Globus pallidus (tissue), 1 donor: ENCODE measurements around the gene VIPR2.
"Not testable (repeated sequence)": the region's sequence is repeated elsewhere in the genome, so short reads cannot be mapped to it uniquely, and the experiment has no call there.

Experiments
- DNase-seq: peaks from one replicate; pipeline ENCODE4 v3.0.0-alpha.2; 2015; ENCODE audit warnings: low spot score

The VIPR2 gene

DNA sequence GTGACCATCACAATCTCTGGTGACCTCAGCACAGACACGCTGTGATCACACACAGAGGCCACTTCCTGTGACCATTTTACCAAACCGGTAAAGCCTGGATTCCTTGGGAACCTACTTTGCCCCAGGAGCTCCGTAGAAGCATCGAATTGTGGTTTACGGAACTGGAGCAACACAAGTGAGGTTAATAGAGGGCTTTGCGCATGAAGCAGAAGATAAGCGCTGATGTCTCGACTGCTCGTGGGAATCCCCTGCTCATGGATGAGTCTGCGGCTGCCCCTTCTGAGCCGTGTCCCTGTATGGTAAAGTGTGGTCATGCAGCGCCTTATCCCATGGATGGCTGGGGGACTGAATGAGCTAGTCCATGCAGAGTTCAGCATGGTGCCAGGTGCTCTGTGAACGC, 53.6 kb downstream of the VIPR2 start:
- no peak for DNase-seq

DNA sequence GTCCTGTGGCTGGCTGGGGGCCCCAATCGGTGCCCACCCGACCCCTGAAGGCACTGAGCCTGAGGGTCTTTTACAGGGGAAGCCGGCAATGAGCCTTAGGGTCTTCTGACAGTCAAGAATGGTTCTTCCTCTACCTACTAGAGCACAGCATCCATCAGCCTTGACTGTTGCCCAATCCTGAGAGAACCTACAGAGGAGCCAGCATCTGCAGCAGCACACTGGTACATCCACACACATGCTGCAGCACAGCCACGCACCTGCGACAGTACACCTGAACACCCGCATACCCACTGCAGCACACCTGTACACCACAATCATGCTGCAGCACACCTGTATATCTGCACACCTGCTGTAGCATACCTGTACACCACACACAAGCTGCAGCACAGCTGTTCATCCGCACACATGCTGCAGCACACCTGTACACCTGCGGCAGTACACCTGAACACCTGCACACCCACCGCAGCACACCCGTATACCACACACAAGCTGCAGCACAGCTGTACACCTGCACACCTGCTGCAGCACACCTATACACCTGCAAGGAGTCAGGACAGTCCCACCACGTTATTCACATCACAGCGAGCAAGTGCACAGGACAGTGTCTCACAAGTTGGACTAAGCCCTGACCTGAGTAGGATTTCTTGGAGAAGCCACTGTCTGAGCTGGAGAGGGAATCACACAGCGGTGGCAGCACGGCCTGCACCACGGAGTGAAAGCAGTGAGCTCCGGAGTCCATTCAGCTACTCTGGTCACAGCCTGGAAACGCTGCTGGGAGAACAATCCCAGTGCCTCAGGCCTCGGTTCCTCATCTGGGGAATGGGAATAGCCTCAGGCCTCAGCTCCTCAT, 56.4 kb downstream of the VIPR2 start:
- DNase-seq, result no peak

DNA sequence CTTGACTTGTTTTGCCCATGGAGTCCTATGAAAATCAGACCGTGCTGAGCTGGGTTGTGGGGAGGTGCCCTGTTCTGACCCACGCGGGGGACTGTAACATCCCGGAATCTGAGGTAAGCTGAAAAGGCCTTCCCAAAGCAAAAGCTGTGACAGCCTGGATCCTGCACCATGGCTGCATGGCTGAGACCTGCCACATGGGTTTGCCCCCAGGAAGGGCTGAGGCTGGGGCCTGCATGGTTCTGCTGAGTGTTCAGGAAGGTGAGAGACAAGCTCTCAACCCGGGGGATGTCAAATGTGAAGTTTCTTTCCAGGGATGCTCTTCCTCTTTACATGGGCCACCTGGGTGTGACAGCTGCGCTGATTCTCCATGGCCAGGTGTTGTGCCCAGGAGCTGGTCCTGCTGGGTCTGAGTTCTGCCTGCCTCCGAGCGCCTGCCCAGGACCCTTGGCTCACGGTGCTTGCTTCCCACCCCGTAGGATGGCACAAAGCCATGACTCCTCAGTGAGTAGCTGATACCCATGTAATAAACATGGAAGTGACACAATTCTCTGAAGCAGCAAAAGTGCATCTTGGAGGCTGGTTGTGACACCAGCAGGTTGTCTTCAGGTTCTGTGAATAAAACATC, 58.3 kb downstream of the VIPR2 start:
- DNase-seq, result no peak

DNA sequence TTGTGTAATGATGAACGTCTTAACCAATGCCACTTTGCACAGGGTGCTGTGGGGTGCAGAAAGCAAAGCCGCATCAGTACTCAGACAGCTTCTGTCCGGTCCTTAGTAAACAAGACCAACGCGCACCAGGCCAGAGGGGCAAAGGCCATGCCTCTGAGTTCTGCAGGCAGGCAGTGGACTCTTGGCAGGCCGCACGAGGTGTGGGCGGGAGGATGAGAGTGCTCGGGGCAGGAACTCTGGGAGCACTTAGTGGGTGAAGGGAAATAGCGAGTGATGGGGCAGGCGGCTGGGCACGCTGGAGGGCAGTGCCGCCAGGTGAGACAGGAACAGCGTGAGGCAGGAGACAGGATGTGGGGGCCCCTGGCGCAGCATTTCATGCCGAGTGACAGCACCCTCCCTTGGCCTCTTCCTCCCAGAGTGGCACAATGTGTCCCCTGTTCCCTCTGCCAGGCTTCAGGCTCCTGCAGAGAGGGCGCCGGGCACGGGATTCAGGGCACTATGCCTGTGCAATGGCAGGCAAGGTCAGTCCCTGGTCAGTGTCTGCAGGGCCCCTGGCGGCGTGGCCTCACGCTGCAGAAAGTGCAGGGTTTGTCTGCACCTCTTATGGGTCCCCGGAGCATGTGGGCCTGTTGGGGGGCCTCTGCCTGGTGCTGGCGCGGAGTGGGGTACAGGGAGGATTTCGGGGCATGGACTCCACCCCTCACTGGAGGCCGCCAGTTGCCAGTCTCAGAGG, 60.4 kb downstream of the VIPR2 start:
- DNase-seq, result no peak

DNA sequence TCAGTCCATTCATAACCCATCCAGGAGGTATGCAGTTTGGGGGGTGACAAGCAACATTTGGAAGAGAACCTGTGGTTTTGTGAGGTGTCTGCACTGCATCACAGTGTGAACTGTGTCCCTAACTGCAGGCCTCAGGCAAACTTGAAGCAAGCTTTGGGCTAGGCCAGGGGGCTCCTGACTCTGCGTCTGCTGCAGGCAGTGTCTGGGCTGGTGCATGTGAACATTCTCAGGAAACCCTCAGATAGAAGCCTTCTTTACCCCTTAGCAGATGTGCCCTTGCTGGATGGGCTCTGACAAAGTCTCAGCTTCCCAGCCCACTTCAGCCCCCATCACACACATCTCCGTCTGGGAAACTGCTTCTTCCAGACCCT, 61.0 kb downstream of the VIPR2 start:
- DNase-seq, result no peak

DNA sequence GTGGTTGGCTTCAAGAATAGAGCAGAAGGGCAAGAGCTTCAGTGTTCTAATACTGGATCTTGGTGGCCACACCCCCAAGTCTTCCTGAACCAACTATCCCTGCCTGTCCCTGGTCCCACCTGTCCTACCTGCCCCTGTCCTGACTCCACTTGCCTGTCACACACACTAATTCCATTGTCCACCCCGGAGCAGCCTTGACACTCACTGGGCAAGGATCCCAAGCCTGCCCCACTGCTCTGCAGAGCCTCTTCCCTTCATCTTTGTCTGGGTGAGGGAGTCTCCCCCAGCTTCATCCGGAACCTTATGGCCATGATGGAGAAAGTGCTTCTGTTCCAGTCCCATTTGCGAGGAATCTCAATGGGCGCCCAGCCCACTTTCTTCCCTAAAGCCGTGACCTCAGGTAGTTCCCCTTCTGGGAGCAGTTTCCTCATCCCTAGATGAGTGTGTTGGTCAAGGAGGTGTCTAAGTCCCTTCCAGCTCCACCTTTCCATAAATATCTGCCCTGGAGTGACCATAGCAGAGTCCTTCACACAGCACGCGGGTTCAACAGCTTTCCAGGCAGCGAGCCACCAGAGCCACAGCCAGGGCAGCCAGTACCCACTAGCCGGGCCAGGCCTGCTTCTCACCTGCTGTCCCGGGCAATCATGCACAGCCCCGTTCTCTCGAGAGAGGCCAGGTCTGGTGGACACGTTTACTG, 61.5 kb downstream of the VIPR2 start:
- DNase-seq, result no peak

DNA sequence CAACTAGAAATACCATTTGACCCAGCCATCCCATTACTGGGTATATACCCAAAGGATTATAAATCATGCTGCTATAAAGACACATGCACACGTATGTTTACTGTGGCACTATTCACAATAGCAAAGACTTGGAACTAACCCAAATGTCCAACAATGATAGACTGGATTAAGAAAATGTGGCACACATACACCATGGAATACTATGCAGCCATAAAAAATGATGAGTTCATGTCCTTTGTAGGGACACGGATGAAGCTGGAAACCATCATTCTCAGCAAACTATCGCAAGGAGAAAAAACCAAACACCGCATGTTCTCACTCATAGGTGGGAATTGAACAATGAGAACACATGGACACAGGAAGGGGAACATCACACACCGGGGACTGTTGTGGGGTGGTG, 62.6 kb downstream of the VIPR2 start:
- not testable (repeated sequence) for DNase-seq

DNA sequence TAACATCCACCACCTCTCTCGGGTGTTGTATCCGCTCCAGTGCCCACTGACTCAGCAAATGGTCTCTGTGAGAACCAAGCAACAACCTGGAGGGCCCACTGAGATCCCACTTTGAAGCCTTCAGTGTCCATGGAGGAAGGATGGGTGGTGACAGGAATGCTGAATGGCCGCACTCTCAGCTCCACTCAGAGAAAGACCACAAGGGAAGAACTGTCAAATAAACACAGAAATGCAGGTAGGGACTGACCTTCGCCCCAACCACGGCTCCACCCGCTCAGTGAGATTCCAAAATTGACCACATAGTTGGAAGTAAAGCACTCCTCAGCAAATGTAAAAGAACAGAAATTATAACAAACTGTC, 65.8 kb downstream of the VIPR2 start:
- DNase-seq, result no peak

DNA sequence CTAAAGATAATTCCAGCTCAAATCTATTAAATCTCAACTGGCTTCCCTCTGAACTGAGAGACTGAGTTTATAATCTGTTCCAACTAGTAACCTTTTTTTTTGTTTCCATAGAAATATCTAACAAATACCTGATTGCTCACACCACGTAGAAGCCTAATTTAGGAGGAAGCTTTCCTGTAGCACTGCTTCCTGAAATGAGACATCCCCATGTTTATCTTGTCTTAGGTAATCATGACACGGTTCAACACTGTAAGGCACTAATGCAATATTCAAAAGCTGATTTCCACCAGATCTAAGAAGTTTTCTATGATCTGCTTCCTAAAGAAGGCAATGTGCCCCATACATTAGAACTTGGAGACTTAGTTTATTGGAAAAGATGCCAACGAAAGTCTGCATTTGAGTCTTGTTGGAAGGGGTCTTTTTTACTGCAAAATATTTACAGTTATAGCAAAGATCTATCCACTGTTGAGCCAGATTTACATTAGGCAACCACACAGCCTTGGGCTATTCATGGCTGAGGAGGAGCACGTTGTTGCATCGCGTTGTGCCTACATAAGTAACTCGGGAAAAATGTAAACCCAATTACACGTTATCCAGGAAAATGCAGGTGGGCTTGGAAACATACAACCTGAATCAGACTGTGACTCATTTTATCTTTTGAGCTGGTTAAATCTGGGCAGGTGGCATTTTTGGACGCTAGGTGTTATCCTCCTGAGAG, 66.3 kb downstream of the VIPR2 start:
- no peak for DNase-seq

DNA sequence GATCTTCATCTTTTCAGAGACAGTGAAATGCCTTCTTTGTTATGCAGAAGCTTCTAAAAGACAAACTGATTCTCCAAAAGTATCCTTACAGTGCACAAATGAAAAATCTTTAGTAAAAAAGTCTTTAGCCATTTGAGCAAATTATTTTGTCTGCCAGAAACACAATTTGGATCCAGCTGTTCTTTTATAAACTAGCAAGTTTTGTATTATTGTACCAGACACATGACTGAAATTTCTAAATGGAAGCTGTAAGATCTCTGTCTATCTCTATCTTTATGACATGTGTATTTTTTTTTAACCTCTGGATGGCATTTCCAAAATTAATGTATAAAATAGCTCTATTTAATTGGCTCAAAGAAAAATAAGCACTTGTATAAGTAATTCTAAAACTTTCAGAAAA, 68.3 kb downstream of the VIPR2 start:
- DNase-seq, result no peak

DNA sequence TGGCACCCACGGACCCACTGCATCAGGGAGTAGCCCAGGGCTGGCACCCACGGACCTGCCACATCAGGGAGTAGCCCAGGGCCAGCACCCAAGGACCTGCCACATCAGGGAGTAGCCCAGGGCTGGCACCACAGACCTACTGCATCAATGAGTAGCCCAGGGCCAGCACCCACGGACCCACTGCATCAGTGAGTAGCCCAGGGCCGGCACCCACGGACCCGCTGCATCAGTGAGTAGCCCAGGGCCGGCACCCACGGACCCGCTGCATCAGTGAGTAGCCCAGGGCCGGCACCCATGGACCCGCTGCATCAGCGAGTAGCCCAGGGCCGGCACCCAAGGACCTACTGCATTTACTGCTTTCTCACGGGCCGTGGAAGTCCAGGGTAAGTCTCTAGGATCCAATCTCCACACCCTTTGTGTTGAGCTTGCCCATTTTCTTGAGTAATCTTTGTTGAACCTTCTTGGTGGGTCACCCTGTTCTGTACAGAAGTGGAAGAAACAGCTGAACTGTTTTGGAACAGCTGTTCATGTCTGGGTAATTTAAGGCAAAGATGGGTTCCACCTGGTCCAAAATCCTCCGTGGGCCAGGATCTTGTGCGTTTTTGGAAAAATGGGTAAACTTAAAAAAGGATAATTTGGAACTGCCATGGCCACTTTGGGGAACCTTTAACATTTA, 69.0 kb downstream of the VIPR2 start:
- no peak for DNase-seq

DNA sequence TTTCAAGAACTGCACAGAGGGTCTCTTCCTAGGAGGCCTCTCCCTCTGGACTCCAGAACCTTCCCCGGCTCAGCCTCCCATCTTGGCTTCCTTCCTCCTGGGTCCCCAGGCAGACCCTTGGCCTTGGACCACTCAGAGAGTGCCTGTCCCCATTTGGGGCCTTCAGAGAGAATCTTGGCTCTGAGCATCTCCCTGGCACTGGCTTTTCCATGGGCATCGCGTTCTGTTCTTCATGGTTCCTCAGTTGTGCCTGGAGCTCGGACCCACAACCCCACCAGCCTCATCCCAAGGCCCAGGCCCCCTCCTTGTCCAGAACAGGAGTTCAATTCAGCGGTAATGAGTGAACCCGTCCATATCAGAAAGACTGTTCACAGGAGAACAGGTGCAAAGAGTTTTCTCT, 73.4 kb downstream of the VIPR2 start:
- DNase-seq, result no peak

DNA sequence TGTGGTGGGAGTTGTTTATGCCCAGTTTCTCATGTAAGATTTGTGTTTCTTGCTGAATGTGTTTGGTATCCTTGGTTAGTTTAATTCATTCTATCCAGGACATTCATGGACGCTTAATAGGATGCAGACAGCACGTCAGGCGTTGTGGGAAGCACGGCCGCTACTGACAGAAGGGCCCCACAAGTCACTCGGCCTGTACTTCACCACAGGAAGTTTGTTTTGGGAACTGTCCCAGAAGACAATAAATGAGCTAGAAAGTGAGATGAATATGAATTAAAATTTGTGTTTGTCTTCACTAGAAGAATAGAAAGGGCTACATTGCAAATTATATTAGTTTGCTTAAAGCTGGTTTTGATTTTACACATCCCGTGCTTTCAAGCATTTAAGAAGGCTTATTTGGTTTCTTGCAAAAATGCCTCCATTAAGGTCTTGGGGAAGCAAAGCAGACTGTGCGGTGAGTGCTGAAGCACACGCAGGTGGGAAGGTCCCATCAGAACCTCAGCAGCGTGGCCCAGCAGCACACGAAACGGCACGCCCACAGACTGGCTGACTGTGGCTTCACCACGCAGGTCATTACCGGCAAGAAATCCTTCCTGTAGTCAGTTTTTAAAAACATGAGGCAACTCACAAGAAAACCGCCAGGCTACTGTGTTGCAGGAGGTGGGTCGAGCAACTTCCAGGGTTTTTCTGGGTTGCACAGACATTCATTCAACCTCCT, 74.1 kb downstream of the VIPR2 start:
- no peak for DNase-seq

DNA sequence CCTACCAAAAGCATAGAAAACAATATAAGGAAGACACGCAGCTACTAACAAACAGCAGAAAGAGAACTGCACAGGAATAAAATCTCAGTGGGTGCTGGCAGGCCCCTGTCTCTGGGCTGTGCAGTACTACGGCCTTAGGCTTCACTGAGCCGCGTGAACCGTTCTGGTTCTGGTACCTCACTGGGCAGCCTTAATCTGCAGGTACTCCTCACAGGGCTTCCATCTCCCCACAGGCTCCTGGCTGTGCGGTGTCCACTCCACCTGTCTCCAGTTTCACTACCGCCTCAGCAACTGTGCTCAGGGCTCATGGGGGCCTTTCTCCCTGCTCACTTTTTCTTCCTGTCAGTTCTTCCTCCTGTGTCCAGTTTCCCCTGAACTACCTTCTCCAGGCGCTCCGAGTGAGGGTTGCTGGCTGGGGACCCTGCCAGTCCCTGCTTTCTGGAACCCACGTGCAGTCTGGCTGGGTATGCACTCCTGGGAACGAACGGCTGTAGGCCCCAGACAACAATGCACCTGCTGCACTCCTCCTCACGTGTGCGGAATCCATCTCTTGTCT, 75.7 kb downstream of the VIPR2 start:
- DNase-seq, result no peak

DNA sequence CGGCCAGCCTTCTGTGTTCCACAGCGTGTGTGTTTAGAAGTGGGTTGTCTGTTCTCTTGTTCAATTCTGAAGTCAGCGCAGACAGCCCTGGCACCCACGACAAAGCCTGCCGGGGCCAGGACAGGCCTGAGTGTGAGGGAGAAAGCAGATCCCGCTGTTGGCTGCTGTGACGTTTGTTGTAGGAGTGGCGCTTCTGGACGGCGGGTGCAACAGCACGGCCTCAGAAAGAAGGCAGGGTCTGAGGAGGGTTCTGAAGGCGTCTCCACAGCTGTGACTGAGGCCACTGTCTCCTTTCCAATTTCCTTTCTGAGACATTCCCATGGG, 76.2 kb downstream of the VIPR2 start:
- peak; percentile 41 for DNase-seq

DNA sequence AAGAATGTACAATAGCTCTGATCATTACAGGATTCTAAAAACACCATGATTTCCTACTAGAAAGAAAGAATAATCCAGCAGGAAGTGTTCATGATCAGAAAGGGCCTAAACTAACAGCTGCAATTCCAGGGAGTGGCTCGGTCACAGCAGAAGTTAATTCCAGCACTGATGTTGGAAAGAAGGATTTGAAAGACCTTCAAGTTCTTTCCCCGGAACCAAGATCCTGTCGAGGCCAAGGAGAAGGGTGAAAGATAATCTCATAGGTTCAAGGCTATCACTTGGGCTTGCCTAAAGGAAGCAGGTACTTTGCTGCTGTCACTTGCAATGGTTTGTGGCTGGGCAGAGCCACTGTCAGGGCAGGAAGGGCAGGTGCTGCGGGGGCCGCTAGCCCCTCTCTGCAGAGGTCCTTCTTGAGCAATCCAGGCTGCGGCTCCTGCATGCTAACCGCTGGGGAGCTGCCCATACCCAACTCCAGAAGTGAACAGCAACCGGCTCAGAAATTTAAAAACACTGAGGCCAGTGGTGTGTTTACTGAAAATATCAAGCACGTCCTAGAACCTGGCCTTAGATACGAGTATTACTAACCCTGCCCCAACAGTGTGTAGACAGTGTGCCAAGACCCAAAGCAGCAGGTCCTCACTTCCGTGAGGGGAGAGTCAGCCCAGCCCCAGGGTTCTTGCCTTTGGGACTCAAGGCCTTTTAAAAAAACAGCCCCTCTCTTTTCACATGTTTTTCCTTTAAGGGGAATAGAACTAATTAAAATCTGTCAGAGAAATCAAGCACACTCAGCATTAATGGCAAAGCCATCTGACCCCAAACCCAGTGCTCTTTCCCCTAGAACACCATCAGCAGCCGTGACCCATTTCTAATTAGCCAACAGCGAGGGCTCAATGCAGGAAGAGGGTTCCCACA, 76.8 kb downstream of the VIPR2 start:
- no peak for DNase-seq

DNA sequence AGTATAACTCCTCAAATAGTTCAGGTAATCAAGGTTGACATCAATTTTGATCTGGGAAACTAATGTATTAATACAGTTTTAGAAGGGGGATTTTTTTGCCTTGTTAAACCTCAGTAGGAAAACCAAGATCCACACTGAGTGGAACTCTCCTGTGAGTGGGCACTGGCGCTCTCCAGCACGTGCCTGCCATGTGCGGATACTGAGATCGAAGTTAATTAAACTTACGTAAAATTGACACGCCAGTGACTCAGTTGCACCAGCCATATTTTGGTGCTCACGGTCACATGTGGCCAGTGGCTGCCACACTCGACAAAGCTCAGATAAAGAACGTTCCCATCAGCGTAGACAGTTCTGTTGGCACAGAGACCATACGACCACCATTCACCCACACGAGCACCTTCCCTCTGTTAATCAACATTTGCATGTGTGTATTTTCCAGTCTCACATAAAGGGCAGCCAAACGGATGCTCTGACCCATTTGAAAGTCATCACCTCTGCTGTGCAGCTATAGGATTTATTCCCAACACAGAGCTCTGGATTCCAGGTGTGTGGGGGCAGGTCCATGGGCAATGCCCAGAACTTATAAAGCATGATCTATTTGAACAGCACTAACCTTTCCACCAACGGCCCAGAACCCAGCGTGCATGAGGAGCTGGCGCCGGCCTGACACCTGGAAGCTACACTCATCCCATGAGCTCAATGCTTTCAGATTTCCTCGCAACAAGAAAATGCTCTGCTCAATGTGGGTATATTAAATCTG, 77.7 kb downstream of the VIPR2 start:
- no peak for DNase-seq

DNA sequence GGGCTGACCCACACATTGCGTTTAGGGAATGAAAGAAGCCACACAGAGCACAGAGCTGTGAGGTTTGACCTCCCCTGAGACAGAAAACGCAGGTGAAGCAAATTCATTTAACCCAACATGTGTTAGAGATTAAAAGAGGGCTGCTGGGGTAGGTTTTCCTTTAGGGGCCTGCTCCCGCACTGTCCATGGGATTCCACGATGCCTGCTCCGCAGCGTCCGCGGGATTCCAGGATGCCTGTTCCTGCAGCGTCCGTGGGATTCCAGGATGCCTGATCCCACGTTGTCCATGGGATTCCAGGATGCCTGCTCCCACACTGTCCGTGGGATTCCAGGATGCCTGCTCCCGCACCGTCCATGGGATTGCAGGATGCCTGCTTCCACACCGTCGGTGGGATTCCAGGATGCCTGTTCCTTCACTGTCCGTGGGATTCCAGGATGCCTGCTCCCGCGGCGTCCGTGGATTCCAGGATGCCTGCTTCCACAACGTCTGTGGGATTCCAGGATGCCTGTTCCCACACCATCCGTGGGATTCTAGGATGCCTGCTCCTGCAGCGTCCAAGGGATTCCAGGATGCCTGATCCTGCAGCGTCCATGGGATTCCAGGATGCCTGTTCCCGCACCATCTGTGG, 78.7 kb downstream of the VIPR2 start:
- no peak for DNase-seq
